ENCODE data around the gene CEP135.
"Not testable (repeated sequence)": the region's sequence is repeated elsewhere in the genome, so short reads cannot be mapped to it uniquely, and the experiment has no call there.

Gene CEP135

GRCh38 chr4:56026596-56026995, 77.9 kb downstream of the CEP135 start:
- no peak for DNase-seq (ENCODE audit: low spot score)

- no peak for DNase-seq (ENCODE audit: low spot score)
These were observed 79.4 kb downstream of the CEP135 start for GRCh38 chr4:56028165-56028564.

- no peak for DNase-seq (ENCODE audit: low spot score)
These were observed 89.9 kb downstream of the CEP135 start for GRCh38 chr4:56038487-56039162.

GRCh38 chr4:56040842-56041241, 92.1 kb downstream of the CEP135 start:
- DNase-seq (ENCODE audit: low spot score): no peak

- no peak for DNase-seq (ENCODE audit: low spot score)
These were observed 93.5 kb downstream of the CEP135 start for GRCh38 chr4:56042225-56042624.

- no peak for DNase-seq (ENCODE audit: low spot score)
These were observed 99.6 kb downstream of the CEP135 start for GRCh38 chr4:56048383-56048701.

GRCh38 chr4:56048702-56049431, 100.1 kb downstream of the CEP135 start:
- DNase-seq (ENCODE audit: low spot score): peak; percentile 72

GRCh38 chr4:56050625-56051024, 101.9 kb downstream of the CEP135 start:
- DNase-seq (ENCODE audit: low spot score): no peak

- peak; percentile 77 for DNase-seq (ENCODE audit: low spot score)
These were observed 102.4 kb downstream of the CEP135 start for GRCh38 chr4:56051029-56051709.

- no peak for DNase-seq (ENCODE audit: low spot score)
These were observed 102.9 kb downstream of the CEP135 start for GRCh38 chr4:56051710-56052075.

GRCh38 chr4:56052481-56052880, 103.7 kb downstream of the CEP135 start:
- DNase-seq (ENCODE audit: low spot score): no peak

- DNase-seq (ENCODE audit: low spot score): no peak
These were observed 104.2 kb downstream of the CEP135 start for GRCh38 chr4:56052966-56053365.

GRCh38 chr4:56055027-56055977, 106.6 kb downstream of the CEP135 start:
- DNase-seq (ENCODE audit: low spot score): no peak

GRCh38 chr4:56055991-56056390, 107.2 kb downstream of the CEP135 start:
- DNase-seq (ENCODE audit: low spot score): no peak

- no peak for DNase-seq (ENCODE audit: low spot score)
These were observed 109.8 kb downstream of the CEP135 start for GRCh38 chr4:56058555-56058954.

GRCh38 chr4:56060036-56060435, 111.3 kb downstream of the CEP135 start:
- DNase-seq (ENCODE audit: low spot score): no peak

GRCh38 chr4:56062106-56062505, 113.4 kb downstream of the CEP135 start:
- DNase-seq (ENCODE audit: low spot score): no peak

- DNase-seq (ENCODE audit: low spot score): peak; percentile 23
These were observed 113.9 kb downstream of the CEP135 start for GRCh38 chr4:56062526-56063145.

GRCh38 chr4:56066493-56066892, 117.7 kb downstream of the CEP135 start:
- no peak for DNase-seq (ENCODE audit: low spot score)

GRCh38 chr4:56067826-56068225, 119.1 kb downstream of the CEP135 start:
- no peak for DNase-seq (ENCODE audit: low spot score)

GRCh38 chr4:56072730-56073129, 124.0 kb downstream of the CEP135 start:
- DNase-seq (ENCODE audit: low spot score): not testable (repeated sequence)

Measured in SK-N-DZ (cell line).